22Rv1 (cell line): Measurements from ENCODE around the gene FAM89A.

Experiments used
- CTCF ChIP-seq: fragments of 450-650 bp; IDR thresholded peaks from 2 replicates; pipeline ENCODE4 v1.5.1; 2017; ENCODE audit warnings: mild to moderate bottlenecking
- ZFX ChIP-seq: fragments of 450-650 bp; IDR thresholded peaks from 2 replicates; pipeline ENCODE4 v1.6.1; 2017; ENCODE audit warnings: antibody characterized with exemption, borderline replicate concordance

- TF ChIP-seq CTCF = no peak
- no peak for TF ChIP-seq ZFX
These were observed 10.2 kb downstream of the FAM89A start for GRCh38 chr1:231029841-231030240.
